ENCODE results near the gene ALDH1B1.
"Not testable (repeated sequence)": the region's sequence is repeated elsewhere in the genome, so short reads cannot be mapped to it uniquely, and the experiment has no call there.

The ALDH1B1 gene

DNA sequence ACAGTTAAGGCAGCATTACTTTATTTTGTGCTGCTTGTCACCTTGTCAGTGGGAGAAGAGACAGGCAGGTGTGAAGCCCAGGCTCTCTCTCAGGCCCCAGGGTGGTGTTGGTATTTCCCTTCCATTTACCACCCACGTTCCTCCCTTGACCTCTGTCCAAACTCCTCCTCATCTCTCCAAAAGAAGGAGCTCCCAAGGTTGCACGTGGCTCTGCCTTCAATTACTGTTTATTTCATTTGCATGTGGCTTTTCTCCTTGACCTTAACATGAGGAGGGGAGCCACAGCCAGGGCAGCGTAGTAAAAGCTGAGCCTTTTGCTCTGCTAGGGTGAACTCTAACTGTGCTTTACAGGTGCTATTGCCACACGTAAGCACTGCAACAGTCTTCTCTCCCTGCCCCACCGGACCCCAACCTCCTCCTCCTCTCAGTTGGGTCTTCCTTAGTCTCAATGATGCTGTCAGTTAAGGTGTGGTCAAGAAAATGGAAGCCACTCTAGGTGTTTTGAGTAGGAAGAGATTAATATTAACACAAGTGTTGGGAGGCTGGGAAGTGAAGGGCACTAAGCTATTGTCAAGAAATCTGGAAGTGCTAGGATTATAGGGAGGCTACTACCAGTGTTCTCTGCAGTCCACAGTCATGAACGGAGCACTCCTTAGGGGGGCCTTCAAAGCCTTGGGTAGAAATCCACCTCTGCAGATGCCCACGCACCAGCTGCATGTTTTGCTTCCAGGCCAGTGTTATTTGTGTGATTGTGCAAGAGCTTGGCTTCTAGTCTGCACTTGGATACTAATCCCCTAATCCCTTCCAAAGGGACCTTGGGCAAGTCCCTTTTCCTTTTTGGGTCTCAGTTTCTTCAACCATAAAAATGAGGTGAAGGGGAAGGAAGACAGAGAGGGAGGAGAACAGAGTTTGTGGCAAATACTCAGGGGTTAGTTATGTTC, 3.9 kb upstream of the ALDH1B1 start:
- DNase-seq, result no peak

DNA sequence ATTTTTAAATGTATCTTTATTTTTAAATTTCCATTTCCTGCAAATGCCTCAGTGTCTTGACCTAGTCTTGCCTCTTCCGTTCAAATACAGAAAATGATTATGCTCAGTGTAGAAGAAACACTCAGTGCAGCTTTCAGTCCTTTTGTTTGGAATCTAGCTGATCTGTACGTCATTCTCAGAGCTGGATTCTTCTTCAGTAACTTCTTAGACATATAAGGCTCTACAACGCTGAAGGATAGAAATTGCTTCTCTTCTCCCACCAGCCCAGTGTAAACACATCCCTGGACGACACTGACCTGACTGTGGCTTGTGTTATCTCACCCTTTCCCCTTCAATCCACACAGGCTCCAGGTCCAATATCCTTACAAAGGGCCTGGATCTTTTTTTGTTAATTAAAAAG, 3.2 kb upstream of the ALDH1B1 start:
- no peak for DNase-seq

DNA sequence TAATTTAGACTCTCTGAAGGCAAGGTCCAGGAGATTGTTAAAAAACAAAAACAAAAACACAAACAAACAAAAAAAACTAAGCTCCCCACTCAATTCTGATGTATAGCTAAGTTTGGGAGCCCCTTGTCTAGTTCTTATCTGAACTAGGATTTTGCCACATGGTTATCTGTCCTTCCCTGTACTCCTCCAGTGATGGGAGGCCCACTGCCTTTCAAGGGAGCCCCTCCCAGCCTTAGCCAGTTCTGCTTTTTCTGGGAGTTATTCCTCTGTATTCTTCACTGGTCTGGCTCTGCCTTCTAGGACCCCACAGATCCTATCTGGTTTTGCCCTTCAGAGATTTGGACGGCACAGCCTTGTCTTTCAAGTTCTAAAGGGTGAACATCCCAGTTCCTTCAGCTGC, 2.1 kb upstream of the ALDH1B1 start:
- no peak for DNase-seq

DNA sequence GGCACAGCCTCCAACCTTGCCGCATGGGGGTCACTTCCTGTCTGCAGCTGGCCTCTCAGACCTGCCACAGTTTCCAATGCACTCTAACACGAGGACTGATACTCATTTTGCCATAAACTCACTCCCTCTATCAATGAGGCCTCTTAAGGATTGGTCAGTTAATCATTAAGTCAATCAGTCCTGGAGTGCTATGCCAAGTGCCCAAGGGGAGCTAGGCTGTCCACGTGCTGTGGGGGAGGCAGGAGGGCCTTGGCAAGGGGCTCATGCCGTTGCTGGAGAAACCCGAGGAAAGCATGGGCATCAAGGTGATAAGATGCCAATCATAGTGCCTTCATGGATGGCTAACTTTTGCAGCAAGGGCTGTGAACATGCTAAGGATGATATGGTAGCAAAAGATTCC, 1.7 kb upstream of the ALDH1B1 start:
- no peak for DNase-seq

DNA sequence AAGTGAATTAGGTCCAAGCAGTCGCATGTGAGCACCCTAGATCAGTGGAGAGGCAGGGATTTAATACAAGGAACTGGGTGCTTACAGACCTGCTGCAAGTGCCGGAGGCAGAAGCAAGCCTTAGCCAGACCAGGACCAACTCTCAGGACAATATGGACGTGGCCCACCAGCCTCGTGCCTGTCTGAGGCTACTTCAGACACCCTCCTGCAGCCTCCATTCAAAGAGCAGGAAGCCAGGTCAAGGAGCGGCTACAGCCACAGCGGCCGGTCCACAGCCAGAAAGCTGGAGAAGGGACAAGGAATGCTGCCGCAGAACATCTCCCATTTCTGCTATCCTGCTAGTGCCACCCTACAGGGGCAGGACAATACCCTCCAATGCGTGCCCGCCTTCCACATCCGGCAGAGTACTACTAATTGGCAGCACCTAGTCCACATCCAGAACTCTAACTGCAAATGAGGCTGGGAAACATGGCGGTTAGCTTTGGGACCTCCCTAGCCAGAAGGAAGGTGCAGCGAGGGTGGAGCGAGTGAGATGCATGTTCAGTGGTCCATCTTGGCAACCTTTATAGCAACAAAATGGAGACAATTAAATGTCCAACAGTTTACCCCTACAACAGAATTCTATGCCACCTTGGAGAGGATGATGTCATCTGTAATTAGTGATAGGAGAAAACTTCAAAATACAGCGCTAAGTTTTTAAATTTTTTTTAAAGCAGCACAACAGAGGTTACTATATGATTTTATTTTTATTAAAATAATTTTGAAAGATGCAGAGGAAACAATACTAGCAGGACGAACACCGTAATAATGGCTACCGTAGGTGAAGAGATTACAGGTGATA, 1.0 kb upstream of the ALDH1B1 start:
- no peak for DNase-seq

DNA sequence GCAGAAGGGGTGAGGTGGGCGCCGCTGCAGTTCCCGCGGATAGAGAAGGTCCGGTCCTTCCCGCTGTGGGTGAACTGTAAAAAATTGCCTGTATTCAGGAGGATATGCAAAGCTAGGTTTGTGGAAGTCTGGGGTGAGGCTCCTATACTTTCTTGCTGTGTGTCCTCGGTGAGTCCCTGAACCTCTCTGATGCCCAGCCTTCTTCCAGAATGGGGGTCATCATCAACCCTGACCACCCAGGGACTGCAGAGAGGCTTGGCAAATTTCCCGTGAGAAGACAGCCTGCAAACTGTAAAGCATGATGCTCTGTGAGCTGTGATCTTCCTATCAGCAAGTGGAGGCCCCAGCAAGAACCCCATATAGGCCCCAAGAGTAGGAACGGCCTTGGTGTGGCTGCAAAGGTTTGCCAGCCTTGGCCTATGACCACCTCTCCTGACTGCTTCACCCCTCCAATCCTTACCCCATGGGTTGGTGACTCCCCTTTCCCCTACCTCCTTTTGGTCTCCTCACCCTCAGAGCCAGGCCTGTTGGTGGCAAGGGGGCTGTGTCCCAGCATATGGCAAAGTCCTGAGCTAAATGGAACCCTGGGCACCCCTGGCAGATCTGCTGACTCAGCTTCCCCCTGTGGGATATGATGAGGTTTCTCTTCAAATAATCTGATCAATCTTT, 760 bp downstream of the ALDH1B1 start:
- DNase-seq, result no peak

DNA sequence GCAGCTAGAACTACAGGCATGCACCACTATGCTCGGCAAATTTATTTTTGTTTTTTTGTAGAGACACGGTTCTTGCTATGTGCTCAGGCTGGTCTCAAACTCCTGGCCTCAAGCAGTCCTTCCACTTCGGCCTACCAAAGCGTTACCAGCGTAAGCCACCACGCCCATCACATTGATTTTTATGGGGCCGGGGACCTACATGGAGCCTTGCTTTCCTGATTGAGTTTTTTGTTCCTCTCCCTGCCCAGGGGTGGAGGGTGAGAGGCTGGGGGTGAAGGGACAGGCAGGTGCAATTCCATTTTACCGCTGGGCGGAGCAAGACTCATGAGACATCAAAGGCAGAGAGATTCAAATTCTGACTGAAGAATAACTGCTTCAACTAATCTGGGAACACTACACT, 1.9 kb downstream of the ALDH1B1 start:
- DNase-seq, result no peak

DNA sequence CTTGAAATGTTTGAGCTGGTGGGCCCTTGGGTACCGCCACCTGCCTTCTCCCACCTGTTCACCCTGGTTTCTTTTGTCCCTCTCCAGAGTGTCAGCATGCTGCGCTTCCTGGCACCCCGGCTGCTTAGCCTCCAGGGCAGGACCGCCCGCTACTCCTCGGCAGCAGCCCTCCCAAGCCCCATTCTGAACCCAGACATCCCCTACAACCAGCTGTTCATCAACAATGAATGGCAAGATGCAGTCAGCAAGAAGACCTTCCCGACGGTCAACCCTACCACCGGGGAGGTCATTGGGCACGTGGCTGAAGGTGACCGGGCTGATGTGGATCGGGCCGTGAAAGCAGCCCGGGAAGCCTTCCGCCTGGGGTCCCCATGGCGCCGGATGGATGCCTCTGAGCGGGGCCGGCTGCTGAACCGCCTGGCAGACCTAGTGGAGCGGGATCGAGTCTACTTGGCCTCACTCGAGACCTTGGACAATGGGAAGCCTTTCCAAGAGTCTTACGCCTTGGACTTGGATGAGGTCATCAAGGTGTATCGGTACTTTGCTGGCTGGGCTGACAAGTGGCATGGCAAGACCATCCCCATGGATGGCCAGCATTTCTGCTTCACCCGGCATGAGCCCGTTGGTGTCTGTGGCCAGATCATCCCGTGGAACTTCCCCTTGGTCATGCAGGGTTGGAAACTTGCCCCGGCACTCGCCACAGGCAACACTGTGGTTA, 3.3 kb downstream of the ALDH1B1 start:
- no peak for DNase-seq

DNA sequence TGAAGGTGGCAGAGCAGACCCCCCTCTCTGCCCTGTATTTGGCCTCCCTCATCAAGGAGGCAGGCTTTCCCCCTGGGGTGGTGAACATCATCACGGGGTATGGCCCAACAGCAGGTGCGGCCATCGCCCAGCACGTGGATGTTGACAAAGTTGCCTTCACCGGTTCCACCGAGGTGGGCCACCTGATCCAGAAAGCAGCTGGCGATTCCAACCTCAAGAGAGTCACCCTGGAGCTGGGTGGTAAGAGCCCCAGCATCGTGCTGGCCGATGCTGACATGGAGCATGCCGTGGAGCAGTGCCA, 3.8 kb downstream of the ALDH1B1 start:
- no peak for DNase-seq

DNA sequence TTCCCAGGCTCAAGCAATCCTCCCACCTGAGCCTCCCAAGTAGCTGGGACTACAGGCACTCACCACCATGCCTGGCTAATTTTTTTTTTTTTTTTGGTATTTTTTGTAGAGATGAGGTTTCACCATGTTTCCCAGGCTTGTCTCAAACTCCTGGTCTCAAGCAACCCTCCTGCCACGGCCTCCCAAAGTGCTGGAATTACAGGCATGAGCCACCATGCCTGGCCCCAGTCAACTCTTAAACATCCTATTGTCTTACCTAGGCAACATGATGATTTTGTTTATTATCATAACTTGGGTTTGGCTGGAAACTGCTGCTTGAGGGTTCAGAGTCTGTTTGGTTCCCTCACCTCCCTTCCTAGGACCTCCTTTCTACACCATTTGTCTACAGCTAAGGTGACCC, 6.7 kb downstream of the ALDH1B1 start:
- not testable (repeated sequence) for DNase-seq

DNA sequence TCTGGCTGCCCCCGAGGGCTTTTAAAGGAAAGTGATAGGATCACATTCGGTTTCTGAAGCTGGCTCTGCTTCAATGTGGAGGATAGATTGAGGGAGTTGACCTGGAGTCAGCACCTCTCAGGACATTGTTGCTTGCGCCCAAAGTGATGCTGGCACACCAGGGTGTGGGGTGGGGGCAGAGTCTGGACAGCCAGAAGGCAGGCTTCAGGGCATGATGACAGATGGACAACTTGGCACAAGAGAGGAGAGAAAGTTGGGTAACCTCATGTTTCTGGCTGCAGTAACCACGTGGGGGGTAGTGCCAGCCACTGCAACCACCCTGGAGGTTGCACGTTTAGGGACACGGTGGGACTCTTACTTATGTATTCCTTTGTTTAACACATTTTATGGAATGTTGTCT, 9.5 kb downstream of the ALDH1B1 start:
- DNase-seq, result no peak

DNA sequence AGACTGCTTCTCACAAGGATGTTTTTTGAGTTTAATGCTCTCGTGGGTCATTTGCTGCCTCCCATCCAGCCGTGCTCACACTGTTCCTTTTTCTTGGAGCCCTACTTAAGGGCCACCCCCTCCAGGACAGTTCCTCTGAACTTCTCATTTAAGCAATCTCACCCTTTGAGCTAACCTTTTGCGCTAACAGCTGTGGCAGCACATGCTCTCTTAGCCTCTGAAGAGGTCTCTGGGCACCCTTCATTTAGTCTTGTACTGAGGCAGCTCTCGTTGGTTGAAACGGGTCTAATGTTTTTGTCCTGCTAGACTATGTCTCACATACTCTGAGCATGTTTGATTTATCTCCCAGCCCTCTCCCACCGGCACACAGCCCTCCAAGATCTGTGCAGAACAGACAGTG, 11.8 kb downstream of the ALDH1B1 start:
- no peak for DNase-seq

DNA sequence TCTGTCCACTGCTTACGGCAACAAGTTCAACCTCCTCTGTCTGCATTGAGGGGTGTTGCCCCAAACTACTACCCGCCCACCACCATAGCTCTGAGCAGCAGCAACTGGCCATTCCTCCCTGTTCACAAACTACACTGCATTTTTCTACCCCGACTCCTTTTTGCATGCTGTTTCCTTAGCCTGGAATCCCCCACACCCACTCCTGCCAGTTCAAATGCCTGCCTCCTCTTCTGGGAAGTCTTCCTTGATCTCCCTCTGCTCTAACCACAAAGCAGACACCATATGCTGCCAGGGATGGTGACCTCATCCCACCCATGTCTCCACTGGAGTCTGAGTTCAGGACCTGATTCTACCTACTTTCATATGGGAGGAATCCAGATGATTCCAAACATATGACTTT, 13.3 kb downstream of the ALDH1B1 start:
- no peak for DNase-seq

DNA sequence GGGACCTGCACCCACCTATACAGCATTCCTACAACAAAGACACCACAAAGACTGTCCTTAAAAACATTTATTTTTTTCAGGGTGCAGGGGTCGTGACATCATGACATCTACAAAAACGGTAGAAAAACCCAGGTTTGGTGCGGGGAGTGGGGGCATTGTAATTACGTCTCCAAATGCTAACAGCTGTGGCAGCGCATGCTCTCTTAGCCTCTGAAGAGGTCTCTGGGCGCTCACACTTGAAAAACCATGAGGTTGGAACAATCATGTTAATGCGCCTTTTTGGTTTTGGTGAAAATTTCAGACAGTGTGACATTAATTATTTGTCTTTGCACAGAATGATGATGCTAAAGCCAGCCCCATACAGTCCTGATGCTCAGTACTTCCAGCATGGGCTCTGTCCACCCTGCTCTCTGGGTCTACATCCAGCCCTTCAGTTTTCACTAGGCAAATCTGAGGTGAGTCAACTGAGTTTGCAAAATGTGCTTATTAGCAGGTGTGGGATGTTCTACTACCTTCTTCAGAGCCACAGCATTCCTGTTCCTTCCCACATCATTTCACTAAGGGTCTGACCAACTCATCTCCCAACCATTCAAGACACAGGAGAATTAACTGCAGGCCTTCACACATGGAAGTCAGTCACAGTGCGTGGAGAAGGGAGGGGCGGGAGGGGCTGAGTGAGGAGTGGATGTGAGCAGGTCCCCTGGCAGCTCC, 14.1 kb downstream of the ALDH1B1 start:
- no peak for DNase-seq

DNA sequence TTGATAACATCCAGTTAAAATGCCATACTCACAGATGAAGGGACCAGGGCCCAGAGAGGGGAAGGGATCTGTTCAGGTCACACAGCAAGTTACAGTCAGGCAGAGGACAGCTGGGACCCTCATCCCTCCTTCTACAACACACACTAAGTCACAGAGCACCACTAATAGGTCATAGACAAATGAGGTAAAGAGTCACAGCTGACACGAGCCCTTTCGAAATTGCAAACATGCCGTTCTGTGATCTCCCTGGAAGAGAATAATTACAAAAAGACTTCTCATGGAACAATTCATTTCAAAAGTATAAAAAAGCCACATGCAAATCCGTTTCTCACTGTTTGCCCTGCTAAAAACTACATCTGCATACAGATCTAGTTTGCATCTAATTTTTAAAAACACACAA, 16.2 kb downstream of the ALDH1B1 start:
- DNase-seq, result no peak

DNA sequence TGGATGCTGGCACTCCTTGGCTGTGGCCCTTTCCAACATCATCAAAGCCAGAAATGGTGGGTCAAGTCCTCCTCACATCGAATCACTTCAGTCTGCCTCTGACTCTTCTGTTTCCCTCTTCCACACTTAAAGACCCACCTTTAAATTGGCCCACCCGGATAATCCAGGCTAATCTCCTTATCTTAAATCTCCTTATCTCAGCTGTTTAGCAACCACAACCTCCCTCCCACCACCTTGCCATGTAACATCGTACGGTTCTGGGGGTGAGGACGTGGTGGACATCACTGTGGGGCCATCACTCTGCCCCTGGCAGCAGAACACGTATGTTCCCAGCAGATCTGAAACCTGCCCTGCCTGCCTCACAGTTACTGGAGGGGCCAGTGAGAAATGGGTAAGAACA, 20.2 kb downstream of the ALDH1B1 start:
- DNase-seq, result no peak

DNA sequence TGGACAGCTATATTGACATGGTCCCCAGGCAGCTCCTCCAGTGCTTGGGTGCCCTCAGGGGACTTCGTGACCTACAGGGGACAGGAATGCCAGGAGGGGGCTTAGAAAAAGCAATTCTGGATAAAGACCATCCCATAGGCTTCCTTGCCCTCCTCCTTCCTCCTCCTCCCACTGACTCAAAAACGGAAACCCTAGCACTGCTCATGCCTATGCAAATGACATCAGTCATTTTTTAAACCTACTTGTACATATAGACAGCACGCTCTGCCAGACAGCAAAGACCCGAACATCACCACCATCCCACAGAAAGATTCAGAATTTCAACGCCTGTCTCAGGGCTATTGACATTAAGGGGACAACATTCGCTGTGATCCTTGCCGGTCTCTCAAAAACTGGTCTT, 20.8 kb downstream of the ALDH1B1 start:
- no peak for DNase-seq

DNA sequence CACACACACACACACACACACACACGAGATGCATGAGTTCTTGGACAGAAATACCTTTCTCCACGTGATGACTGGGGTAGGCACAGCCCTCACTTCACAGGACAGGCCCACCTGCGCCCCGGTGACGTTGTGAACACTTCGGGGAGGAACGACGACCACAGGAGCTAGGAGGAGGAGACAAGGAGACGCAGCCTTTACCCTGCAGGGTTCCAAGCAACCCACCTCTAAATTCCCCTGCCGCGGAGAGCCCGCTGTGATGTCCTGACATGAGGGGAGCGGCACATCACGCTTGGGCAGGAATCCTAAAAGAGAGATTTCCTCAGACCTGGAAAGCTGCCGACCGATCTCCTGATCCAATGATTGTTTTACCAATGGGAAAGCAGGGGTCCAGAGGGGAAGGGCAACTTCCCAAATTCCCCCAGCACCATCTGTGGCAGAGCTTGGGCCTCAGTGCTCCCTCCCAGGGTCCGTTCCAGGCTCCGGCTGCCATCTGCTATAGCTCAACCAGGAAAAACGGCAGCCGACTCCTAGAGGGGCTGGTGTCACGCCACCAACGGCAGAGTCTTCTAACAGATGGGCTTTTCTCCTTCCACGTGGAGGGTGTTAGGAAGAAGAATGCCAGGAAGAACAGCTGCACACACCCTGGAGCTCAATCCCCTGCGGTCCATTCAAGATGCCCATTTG, 21.7 kb downstream of the ALDH1B1 start:
- DNase-seq, result no peak

DNA sequence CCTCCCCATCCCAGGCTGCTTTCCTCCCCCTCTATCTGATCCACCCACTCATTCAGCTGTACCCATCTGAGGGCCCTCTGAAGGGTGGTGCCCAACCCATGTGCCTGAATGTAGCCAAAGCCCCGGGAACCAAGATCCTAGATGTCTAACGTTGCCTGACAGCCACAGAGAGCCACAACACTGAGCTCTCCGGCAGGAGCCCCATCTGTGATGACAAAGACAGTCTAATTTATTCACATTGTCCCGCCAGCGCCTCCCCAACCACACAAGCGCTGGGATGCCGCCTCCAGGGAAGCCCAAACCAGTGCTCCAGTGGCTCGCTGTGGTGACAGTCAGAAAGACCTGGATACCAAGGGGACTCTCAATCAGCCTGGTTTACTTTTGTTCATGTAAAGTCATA, 23.4 kb downstream of the ALDH1B1 start:
- DNase-seq, result no peak

DNA sequence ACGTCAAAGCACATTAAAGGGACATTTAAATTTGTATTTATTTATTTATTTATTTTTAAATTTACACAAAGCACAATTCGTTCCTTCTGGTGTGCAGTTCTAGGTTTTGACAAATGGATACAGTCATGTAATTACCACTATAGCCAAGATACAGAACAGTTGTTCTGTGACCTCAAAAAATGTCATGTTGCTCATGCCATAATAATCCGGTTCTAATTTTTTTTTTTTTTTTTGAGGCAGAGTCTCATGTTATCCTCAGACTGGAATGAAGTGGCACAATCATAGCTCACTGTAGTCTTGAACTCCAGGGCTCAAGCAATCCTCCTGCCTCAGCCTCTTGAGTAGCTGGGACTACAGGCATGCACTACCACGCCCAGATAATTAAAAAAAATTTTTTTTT, 24.0 kb downstream of the ALDH1B1 start:
- DNase-seq, result no peak

DNA sequence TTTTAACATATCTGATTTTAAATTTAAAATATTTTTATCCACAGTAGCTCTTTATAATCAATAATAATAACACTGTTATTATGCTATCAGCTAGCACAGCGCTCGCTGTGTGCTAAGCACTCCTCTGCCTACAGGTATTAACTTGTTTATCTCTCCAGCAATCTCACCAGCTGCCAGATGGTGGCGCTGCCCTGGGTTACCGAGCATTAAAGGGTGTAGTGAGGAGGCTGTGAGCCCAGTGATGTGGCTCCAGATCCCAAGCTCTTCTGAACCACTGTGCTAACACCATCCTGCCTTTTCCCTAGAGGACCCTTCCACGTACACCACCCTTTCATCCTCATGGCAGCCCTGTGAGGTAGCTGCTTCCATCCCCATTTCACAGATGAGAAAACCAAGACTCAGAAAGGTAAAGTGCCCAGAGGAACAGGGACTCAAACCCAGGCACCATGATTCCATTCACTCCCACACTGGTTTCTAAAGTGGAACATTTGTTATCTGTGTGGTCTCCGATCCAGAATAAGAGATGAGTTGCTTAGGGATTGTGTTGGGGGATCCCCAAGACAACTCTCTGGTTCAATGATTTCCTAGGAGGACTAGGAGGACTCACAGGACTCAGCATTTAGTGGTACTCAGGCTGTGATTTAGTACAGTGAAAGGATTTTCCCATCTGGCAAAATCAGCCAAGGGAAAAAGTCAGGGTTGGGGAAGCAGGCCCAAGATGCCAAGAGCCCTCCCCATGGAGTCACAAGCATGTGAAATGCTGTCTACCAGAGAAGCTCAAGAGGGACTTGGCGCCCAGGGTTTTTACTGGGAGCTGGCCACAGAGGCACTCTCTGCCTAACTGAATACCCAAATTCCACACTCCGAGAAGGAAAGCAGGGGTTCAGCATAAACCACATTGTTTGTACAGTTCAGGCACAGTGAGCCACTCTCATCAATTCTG, 24.8 kb downstream of the ALDH1B1 start:
- DNase-seq, result no peak
